Trophoblast cell (in vitro differentiated cells and primary cell): ENCODE results near the gene RAB11A.

Source experiments
- DNase-seq, 2 donors: peaks; one replicate each; pipeline ENCODE4 v3.0.0-alpha.2; 2016
- H2AFZ ChIP-seq: 2 replicates; pipeline ENCODE4 v1.6.1; 2013; ENCODE audit warnings: low read length, moderate library complexity, mild to moderate bottlenecking; ENCODE audit not compliant: insufficient read depth, poor library complexity
- H2AK5ac ChIP-seq: 2 replicates; pipeline ENCODE4 v1.6.1; 2013; ENCODE audit warnings: mild to moderate bottlenecking, low read length
- H2BK120ac ChIP-seq: 2 replicates; pipeline ENCODE4 v1.6.1; 2013; ENCODE audit warnings: low read length, mild to moderate bottlenecking, moderate library complexity; ENCODE audit not compliant: insufficient read depth, poor library complexity
- H2BK12ac ChIP-seq: 2 replicates; pipeline ENCODE4 v1.6.1; 2013; ENCODE audit warnings: mild to moderate bottlenecking, low read length, moderate library complexity
- H2BK5ac ChIP-seq: 2 replicates; pipeline ENCODE4 v1.6.1; 2013; ENCODE audit warnings: low read length, low read depth, moderate library complexity, mild to moderate bottlenecking; ENCODE audit not compliant: poor library complexity
- H3K14ac ChIP-seq: 2 replicates; pipeline ENCODE4 v1.6.1; 2013; ENCODE audit warnings: mild to moderate bottlenecking, low read length
- H3K18ac ChIP-seq: 2 replicates; pipeline ENCODE4 v1.6.1; 2013; ENCODE audit warnings: mild to moderate bottlenecking, low read length
- H3K23ac ChIP-seq: 2 replicates; pipeline ENCODE4 v1.6.1; 2013; ENCODE audit warnings: low read length
- H3K27ac ChIP-seq: 2 replicates; pipeline ENCODE4 v1.5.1; 2013; ENCODE audit warnings: low read depth, mild to moderate bottlenecking, inconsistent platforms, low read length, moderate library complexity
- H3K27me3 ChIP-seq: 2 replicates; pipeline ENCODE4 v1.6.1; 2013; ENCODE audit warnings: inconsistent platforms, mild to moderate bottlenecking, low read length, moderate library complexity; ENCODE audit not compliant: insufficient read depth
- H3K36me3 ChIP-seq, 2 experiments: 1 replicate in 1 of 2; 2 replicates in 1 of 2; pipeline ENCODE4 v1.6.1; 2013; ENCODE audit warnings: low read length in 2 of 2, mild to moderate bottlenecking in 2 of 2, moderate library complexity in 1 of 2; ENCODE audit not compliant: insufficient read depth in 2 of 2, control insufficient read depth in 1 of 2
- H3K4ac ChIP-seq: 2 replicates; pipeline ENCODE4 v1.6.1; 2013; ENCODE audit warnings: low read depth, mild to moderate bottlenecking, low read length, moderate library complexity
- H3K4me1 ChIP-seq, 2 experiments: 1 replicate in 1 of 2; 2 replicates in 1 of 2; pipeline ENCODE4 v1.6.1; 2013; ENCODE audit warnings: low read length in 2 of 2, mild to moderate bottlenecking in 2 of 2, moderate library complexity in 1 of 2; ENCODE audit not compliant: insufficient read depth in 2 of 2, control insufficient read depth in 1 of 2
- H3K4me2 ChIP-seq: 2 replicates; pipeline ENCODE4 v1.6.1; 2013; ENCODE audit warnings: inconsistent platforms, mild to moderate bottlenecking, low read length, moderate library complexity
- H3K4me3 ChIP-seq: 2 replicates; pipeline ENCODE4 v1.5.1; 2013; ENCODE audit warnings: mild to moderate bottlenecking, low read depth, low read length, inconsistent platforms
- H3K79me1 ChIP-seq: one replicate; pipeline ENCODE4 v1.6.1; 2013; ENCODE audit warnings: low read length
- H3K79me2 ChIP-seq: 2 replicates; pipeline ENCODE4 v1.6.1; 2013; ENCODE audit warnings: low read length, mild to moderate bottlenecking; ENCODE audit not compliant: control insufficient read depth, insufficient read depth, poor library complexity
- H3K9ac ChIP-seq: 2 replicates; pipeline ENCODE4 v1.6.1; 2013; ENCODE audit warnings: mild to moderate bottlenecking, low read length
- H3K9me3 ChIP-seq: 2 replicates; pipeline ENCODE4 v1.6.1; 2013; ENCODE audit warnings: low read depth, mild to moderate bottlenecking, control low read depth, inconsistent platforms, low read length; ENCODE audit not compliant: insufficient read depth
- H4K12ac ChIP-seq: 2 replicates; pipeline ENCODE4 v1.6.1; 2013; ENCODE audit warnings: low read depth, mild to moderate bottlenecking, low read length, moderate library complexity
- H4K8ac ChIP-seq: 2 replicates; pipeline ENCODE4 v1.6.1; 2013; ENCODE audit warnings: low read depth, mild to moderate bottlenecking, low read length, moderate library complexity
- H4K91ac ChIP-seq: one replicate; pipeline ENCODE4 v1.6.1; 2013; ENCODE audit warnings: low read depth, mild to moderate bottlenecking, low read length, moderate library complexity
- WGBS: extraction: QIAGEN DNeasy Blood & Tissue Kit; methylation state at CpG from one replicate; pipeline ENCODE4 v1.1.7; 2013; ENCODE audit warnings: missing lambda C conversion rate; ENCODE audit not compliant: insufficient read length, insufficient coverage; ENCODE audit errors: extremely low coverage; 5-methylcytosine and 5-hydroxymethylcytosine counted together

The RAB11A gene

DNA sequence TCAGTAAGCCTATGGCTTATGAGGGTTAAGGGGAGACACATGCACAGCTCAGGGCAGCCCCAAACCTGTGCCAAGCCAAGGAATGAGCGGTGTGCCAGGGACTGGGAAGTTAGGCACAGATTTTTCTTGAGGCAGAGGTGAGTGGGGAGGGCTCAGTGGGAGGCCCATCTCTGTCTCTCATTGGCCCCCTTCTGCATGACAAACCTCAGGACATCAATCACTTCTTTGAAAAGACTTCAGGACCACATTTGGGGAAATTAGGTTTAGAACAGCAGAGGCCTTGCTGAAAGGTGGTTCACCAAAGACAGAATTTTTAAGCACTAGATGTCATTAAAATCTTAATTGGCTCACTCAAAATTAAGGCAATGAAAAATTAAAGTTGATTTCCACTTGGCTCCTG is 57.2 kb downstream of the RAB11A start:
- Histone ChIP-seq H2AK5ac (no peak overlapping the region), H3K9me3 (no peaks in the 10 kb centered on the region), H3K27me3 (no peaks in the 10 kb centered on the region), H3K36me3 (no peaks in the 10 kb centered on the region), H2BK12ac (no peak overlapping the region), H2BK120ac (no peak overlapping the region), H3K4me1 (no peaks in the 10 kb centered on the region), H3K4ac (no peak overlapping the region), H3K4me3 (no peak overlapping the region), H3K79me2 (no peaks in the 10 kb centered on the region), H4K8ac (no peak overlapping the region), H3K79me1 (no peaks in the 10 kb centered on the region), H2BK5ac (no peak overlapping the region), H3K23ac (no peak overlapping the region), H3K14ac (no peak overlapping the region), H4K12ac (no peak overlapping the region), H4K91ac (no peak overlapping the region), H2AFZ (no peak overlapping the region), H3K9ac (no peak overlapping the region), H3K4me2 (no peak overlapping the region), H3K27ac (no peak overlapping the region), H3K18ac (no peak overlapping the region)
- WGBS = no CpG with 5 or more reads among the region's 1 CpG
- DNase-seq = no peak

GRCh38 chr15:65926899-65927298 is 57.6 kb downstream of the RAB11A start:
- Histone ChIP-seq H3K9me3 (no peaks in the 10 kb centered on the region), H3K9ac (no peak overlapping the region), H3K79me1 (no peaks in the 10 kb centered on the region), H3K14ac (no peak overlapping the region), H2BK120ac (no peak overlapping the region), H4K12ac (no peak overlapping the region), H3K4me1 (no peaks in the 10 kb centered on the region), H3K18ac (no peak overlapping the region), H4K8ac (no peak overlapping the region), H2AFZ (no peak overlapping the region), H3K79me2 (no peaks in the 10 kb centered on the region), H2BK5ac (no peak overlapping the region), H3K27ac (no peak overlapping the region), H3K4me2 (no peak overlapping the region), H2BK12ac (no peak overlapping the region), H4K91ac (no peak overlapping the region), H3K4me3 (no peak overlapping the region), H3K23ac (no peak overlapping the region), H3K36me3 (no peaks in the 10 kb centered on the region), H2AK5ac (no peak overlapping the region), H3K4ac (no peak overlapping the region), H3K27me3 (no peaks in the 10 kb centered on the region)
- WGBS = no CpG with 5 or more reads among the region's 1 CpG
- no peak for DNase-seq

GRCh38 chr15:65927545-65927944 is 58.3 kb downstream of the RAB11A start:
- Histone ChIP-seq H3K9me3 (no peaks in the 10 kb centered on the region), H4K91ac (no peak overlapping the region), H2BK5ac (no peak overlapping the region), H4K12ac (no peak overlapping the region), H2AFZ (no peak overlapping the region), H3K14ac (no peak overlapping the region), H3K18ac (no peak overlapping the region), H3K4me3 (no peak overlapping the region), H3K79me1 (no peaks in the 10 kb centered on the region), H3K36me3 (no peaks in the 10 kb centered on the region), H3K23ac (no peak overlapping the region), H4K8ac (no peak overlapping the region), H3K4ac (no peak overlapping the region), H3K27me3 (no peaks in the 10 kb centered on the region), H2BK120ac (no peak overlapping the region), H2BK12ac (no peak overlapping the region), H3K4me2 (no peak overlapping the region), H3K27ac (no peak overlapping the region), H3K9ac (no peak overlapping the region), H3K4me1 (no peaks in the 10 kb centered on the region), H2AK5ac (no peak overlapping the region), H3K79me2 (no peaks in the 10 kb centered on the region)
- peak; percentile 37 to 73 for DNase-seq
- WGBS = no CpG with 5 or more reads among the region's 2 CpGs

DNA sequence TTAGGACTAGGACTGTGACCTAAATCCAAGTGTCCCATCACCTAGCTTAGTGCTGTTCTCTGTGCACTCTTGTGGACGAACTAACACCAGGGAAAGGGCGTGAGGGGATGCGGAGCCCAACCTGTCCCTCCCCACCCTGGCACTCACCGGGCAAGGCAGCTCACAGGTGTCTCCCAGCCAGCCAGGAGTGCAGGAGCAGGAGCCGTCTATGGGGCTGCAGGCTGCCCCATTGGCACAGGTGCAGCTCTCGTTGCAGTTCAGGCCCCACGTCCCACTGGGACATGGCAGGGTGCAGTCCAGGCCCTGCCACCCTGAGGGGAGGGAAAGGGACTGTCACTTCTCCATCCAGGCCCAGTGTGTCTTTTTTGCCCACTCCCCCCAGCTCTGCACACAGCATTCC is 60.3 kb downstream of the RAB11A start:
- H3K4ac ChIP-seq = no peak overlapping the region
- H3K4me2 ChIP-seq = no peak overlapping the region
- no peak overlapping the region for H2AFZ ChIP-seq
- H2BK120ac ChIP-seq = no peak overlapping the region
- H2AK5ac ChIP-seq = no peak overlapping the region
- no peak overlapping the region for H3K18ac ChIP-seq
- H3K9ac ChIP-seq = no peak overlapping the region
- H3K79me1 ChIP-seq = no peaks in the 10 kb centered on the region
- no peak overlapping the region for H3K4me3 ChIP-seq
- no peak overlapping the region for H3K23ac ChIP-seq
- H2BK5ac ChIP-seq = no peak overlapping the region
- no peak for DNase-seq
- H4K8ac ChIP-seq = no peak overlapping the region
- H3K9me3 ChIP-seq = peaks cover 3% of the 10 kb centered on the region
- H3K27ac ChIP-seq = no peak overlapping the region
- H3K36me3 ChIP-seq = no peaks in the 10 kb centered on the region
- H3K79me2 ChIP-seq = no peaks in the 10 kb centered on the region
- no peak overlapping the region for H3K14ac ChIP-seq
- no peaks in the 10 kb centered on the region for H3K27me3 ChIP-seq
- WGBS = no CpG with 5 or more reads among the region's 7 CpGs
- H4K91ac ChIP-seq = no peak overlapping the region
- H4K12ac ChIP-seq = no peak overlapping the region
- no peaks in the 10 kb centered on the region for H3K4me1 ChIP-seq
- H2BK12ac ChIP-seq = no peak overlapping the region
